Glutamatergic neuron (in vitro differentiated cells): ENCODE data around the gene R3HDM1. TPM values are rescaled to one million over a fixed set of nuclear protein-coding genes. Genes with fewer than 3 reads are reported as not detected.

Experiments
- DNase-seq: peaks from one replicate; pipeline ENCODE4 v3.0.0; 2022
- H3K27ac Mint-ChIP-seq: one replicate; pipeline ENCODE4 v1.8.0; 2020; ENCODE audit warnings: mild to moderate bottlenecking, mixed read lengths, inconsistent platforms; ENCODE audit not compliant: unreplicated experiment
- H3K27me3 Mint-ChIP-seq: one replicate; pipeline ENCODE4 v1.8.0; 2020; ENCODE audit warnings: mild to moderate bottlenecking, moderate library complexity, mixed read lengths, inconsistent platforms; ENCODE audit not compliant: unreplicated experiment
- H3K36me3 Mint-ChIP-seq: one replicate; pipeline ENCODE4 v1.8.0; 2020; ENCODE audit warnings: mild to moderate bottlenecking, mixed read lengths, inconsistent platforms; ENCODE audit not compliant: unreplicated experiment
- H3K4me1 Mint-ChIP-seq: one replicate; pipeline ENCODE4 v1.8.0; 2020; ENCODE audit warnings: mild to moderate bottlenecking, low read depth, mixed read lengths, inconsistent platforms; ENCODE audit not compliant: unreplicated experiment
- H3K4me3 Mint-ChIP-seq: one replicate; pipeline ENCODE4 v1.8.0; 2020; ENCODE audit warnings: mild to moderate bottlenecking, mixed read lengths, inconsistent platforms; ENCODE audit not compliant: unreplicated experiment
- H3K9me3 Mint-ChIP-seq: one replicate; pipeline ENCODE4 v1.8.0; 2020; ENCODE audit warnings: mild to moderate bottlenecking, moderate library complexity, mixed read lengths, inconsistent platforms; ENCODE audit not compliant: unreplicated experiment
- total RNA-seq: library from RNA; stranded (reverse); fragmentation: NEBNext Ultra II Directional; extraction: Animal tissue kit (Norgen Biotek cat#: 25700); gene quantifications from one replicate; pipeline ENCODE4 v1.2.1, GENCODE V29; 2021; ENCODE audit not compliant: unreplicated experiment
- TF ChIP-seq, protein P1 (sequence below): fragments of 200-600 bp; sonication (generic); IDR thresholded peaks from one replicate; pipeline ENCODE4 v1.5.0; 2021; ENCODE audit not compliant: partially characterized antibody, unreplicated experiment

R3HDM1 gene
- total RNA-seq, 1 donor from 2014 or later = 57.7 TPM

GRCh38 chr2:135563793-135564192 is 32.5 kb downstream of the R3HDM1 start:
- no peaks in the 10 kb centered on the region for H3K4me1 Mint-ChIP-seq
- no peaks in the 10 kb centered on the region for H3K27me3 Mint-ChIP-seq
- no peaks in the 10 kb centered on the region for H3K9me3 Mint-ChIP-seq
- DNase-seq = no peak
- H3K4me3 Mint-ChIP-seq = no peak overlapping the region
- H3K27ac Mint-ChIP-seq = no peak overlapping the region
- no peaks in the 10 kb centered on the region for H3K36me3 Mint-ChIP-seq
- TF ChIP-seq, protein P1, sequence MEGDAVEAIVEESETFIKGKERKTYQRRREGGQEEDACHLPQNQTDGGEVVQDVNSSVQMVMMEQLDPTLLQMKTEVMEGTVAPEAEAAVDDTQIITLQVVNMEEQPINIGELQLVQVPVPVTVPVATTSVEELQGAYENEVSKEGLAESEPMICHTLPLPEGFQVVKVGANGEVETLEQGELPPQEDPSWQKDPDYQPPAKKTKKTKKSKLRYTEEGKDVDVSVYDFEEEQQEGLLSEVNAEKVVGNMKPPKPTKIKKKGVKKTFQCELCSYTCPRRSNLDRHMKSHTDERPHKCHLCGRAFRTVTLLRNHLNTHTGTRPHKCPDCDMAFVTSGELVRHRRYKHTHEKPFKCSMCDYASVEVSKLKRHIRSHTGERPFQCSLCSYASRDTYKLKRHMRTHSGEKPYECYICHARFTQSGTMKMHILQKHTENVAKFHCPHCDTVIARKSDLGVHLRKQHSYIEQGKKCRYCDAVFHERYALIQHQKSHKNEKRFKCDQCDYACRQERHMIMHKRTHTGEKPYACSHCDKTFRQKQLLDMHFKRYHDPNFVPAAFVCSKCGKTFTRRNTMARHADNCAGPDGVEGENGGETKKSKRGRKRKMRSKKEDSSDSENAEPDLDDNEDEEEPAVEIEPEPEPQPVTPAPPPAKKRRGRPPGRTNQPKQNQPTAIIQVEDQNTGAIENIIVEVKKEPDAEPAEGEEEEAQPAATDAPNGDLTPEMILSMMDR = no peak

DNA sequence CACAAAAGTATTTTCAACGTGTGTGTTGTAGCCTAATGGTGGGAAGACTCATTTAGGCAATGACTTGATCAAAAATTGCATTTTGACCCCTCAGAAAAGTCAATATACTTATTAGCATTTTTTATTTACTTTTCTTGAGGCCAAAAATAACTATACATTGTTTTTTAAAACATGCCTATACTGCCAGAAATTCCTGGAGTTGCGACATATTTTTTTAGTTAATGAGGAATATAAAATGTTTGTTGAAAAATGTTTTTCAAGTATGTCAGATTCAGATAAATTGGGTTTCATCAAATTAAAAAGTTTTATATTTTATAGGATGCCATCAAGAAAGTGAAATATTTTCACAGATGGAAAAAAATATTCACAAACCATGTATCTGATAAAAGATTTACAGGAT is 39.6 kb downstream of the R3HDM1 start:
- H3K36me3 Mint-ChIP-seq = no peaks in the 10 kb centered on the region
- no peak overlapping the region for H3K27ac Mint-ChIP-seq
- H3K27me3 Mint-ChIP-seq = peaks cover 3% of the 10 kb centered on the region
- no peak overlapping the region for H3K4me3 Mint-ChIP-seq
- TF ChIP-seq, protein P1 = no peak
- no peak for DNase-seq
- no peaks in the 10 kb centered on the region for H3K4me1 Mint-ChIP-seq
- no peaks in the 10 kb centered on the region for H3K9me3 Mint-ChIP-seq

DNA sequence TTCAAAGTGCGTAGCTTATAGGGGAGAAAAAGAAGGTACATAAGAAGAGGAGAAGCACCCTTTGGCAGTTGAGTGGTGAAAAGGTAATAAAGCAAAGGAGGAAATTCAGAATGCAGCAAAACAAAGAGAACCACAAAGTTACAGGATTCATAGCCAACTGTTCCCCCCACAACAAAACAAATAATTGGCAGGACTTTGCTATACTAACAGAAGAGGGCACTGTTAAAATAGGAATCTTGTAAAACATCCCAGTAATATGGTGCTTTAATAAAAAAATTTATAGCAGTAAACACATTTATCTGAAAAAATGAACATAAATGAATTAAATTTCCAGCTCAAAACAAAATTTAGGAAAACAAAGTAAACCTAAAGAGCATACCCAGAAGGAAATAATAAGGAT is 42.3 kb downstream of the R3HDM1 start:
- peaks cover 3% of the 10 kb centered on the region for H3K27me3 Mint-ChIP-seq
- no peaks in the 10 kb centered on the region for H3K4me1 Mint-ChIP-seq
- no peaks in the 10 kb centered on the region for H3K36me3 Mint-ChIP-seq
- TF ChIP-seq, protein P1 = no peak
- no peak for DNase-seq
- H3K4me3 Mint-ChIP-seq = no peak overlapping the region
- no peak overlapping the region for H3K27ac Mint-ChIP-seq
- no peaks in the 10 kb centered on the region for H3K9me3 Mint-ChIP-seq

DNA sequence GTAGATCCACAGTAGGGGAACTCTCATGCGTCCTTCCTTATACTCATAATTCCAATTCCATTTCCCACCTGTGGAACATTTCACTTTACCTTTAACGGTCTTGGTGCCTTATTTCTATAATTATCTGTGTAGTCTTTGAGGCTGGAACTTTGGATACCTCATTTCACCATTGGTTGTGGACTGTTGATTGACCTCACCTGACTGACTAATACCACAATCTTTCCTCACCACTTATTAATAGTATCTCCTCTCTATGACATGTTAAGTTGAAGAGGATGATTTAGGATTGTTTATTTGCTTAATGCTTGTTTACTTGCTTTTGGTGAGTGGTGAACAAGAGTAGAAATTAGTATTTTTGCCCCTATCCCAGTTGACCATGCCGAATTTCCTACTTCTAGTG is 50.0 kb downstream of the R3HDM1 start:
- Mint-ChIP-seq H3K27ac (no peak overlapping the region), H3K9me3 (no peaks in the 10 kb centered on the region), H3K27me3 (no peaks in the 10 kb centered on the region), H3K4me3 (no peak overlapping the region), H3K4me1 (peaks cover 8% of the 10 kb centered on the region), H3K36me3 (no peaks in the 10 kb centered on the region)
- TF ChIP-seq, protein P1 = no peak
- no peak for DNase-seq

- no peaks in the 10 kb centered on the region for H3K36me3 Mint-ChIP-seq
- no peaks in the 10 kb centered on the region for H3K9me3 Mint-ChIP-seq
- no peak overlapping the region for H3K4me3 Mint-ChIP-seq
- H3K27ac Mint-ChIP-seq = no peak overlapping the region
- TF ChIP-seq, protein P1 = no peak
- H3K27me3 Mint-ChIP-seq = no peaks in the 10 kb centered on the region
- no peak for DNase-seq
- H3K4me1 Mint-ChIP-seq = peaks cover 9% of the 10 kb centered on the region
Measured at GRCh38 chr2:135582383-135582782, 51.1 kb downstream of the R3HDM1 start.
